Measurements from ENCODE around the gene STRA6.

STRA6 gene

DNA sequence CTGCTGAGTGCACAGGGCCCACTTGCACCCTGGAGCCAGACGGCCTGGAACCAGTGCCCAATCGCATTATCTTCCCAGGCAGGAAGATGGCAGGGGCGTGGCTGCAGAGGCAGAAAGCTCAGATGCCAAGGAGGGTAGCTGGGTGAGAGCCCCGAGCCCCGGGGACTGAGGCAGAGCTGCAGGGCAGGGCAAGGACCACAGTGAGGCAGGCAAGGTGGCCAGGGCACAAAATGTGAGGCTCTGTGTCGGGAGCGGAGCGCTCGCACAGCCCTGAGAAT, 31.9 kb upstream of the STRA6 start:
- TF ChIP-seq, protein P1, sequence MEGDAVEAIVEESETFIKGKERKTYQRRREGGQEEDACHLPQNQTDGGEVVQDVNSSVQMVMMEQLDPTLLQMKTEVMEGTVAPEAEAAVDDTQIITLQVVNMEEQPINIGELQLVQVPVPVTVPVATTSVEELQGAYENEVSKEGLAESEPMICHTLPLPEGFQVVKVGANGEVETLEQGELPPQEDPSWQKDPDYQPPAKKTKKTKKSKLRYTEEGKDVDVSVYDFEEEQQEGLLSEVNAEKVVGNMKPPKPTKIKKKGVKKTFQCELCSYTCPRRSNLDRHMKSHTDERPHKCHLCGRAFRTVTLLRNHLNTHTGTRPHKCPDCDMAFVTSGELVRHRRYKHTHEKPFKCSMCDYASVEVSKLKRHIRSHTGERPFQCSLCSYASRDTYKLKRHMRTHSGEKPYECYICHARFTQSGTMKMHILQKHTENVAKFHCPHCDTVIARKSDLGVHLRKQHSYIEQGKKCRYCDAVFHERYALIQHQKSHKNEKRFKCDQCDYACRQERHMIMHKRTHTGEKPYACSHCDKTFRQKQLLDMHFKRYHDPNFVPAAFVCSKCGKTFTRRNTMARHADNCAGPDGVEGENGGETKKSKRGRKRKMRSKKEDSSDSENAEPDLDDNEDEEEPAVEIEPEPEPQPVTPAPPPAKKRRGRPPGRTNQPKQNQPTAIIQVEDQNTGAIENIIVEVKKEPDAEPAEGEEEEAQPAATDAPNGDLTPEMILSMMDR (IDR thresholded peaks at IDR 0.05; ENCODE audit: low read length, missing control alignments) = no peak
- no peak for DNase-seq (ENCODE audit: low read depth)

DNA sequence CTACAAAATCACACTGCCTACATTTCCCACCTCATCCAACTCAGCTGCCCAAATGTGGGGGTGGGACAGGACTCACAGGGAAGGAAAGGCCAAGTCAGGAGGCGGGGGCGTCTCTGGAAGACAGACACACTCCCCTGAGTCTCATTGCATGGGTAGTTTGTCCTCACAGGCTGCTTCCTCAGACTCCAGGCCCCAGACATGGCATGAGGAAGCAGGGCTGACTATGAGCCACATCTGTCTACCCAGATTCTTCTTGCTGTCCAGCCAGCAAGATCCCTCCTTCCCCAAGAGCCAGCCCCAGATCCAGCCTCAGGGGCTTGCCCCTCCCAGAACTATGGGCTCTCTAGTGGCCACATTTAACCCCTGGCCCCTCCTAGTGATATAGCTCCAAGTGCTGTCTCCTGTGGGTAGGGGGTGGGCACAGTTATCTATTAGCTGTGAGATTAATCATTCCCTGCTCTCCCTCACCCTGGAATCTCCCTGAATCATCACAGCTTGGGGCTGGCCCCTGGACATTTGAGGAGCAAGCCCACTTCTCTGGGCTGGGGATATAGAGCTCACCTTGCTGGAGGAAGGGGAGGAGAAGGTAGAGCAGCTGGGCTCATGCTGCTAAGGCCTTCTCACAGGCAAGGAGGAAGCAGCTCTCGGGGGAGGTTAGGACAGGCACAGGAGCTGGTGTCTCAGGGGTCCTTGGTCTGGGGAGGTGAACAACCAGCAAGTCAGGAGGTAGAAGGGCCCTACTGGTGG, 31.4 kb upstream of the STRA6 start:
- no peak overlapping the region for H3K4me3 ChIP-seq (replicated peaks; ENCODE audit: low read depth, low read length)
- DNase-seq (ENCODE audit: low read depth) = no peak
- TF ChIP-seq, protein P1 (IDR thresholded peaks at IDR 0.05; ENCODE audit: low read length, missing control alignments) = no peak

More for the DNA sequence above, 31.9 kb upstream of the STRA6 start:
- H3K4me3 ChIP-seq (replicated peaks; ENCODE audit: low read depth, low read length) = no peak overlapping the region

DNA sequence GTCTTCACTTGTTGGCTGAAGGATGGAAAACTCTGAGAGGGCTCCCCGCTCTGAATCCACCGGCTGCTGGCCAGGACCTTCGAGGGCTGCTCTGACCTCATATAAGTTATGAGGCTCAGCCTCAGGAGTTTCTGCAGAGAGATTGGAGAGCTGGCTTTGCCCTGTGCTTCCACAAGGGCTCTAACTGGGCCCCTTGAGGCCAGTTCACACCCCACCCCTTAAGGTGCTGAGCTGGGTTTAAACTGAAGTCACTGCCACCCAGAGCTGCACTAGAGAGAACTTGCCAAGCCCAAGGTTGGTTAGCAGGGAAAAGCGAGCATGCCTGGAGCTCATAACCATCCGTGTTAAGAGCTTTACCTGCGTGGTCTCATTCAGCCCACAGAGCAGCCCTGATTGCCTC, 30.8 kb upstream of the STRA6 start:
- no peak overlapping the region for H3K4me3 ChIP-seq (replicated peaks; ENCODE audit: low read depth, low read length)
- TF ChIP-seq, protein P1 (IDR thresholded peaks at IDR 0.05; ENCODE audit: low read length, missing control alignments) = no peak
- no peak for DNase-seq (ENCODE audit: low read depth)

DNA sequence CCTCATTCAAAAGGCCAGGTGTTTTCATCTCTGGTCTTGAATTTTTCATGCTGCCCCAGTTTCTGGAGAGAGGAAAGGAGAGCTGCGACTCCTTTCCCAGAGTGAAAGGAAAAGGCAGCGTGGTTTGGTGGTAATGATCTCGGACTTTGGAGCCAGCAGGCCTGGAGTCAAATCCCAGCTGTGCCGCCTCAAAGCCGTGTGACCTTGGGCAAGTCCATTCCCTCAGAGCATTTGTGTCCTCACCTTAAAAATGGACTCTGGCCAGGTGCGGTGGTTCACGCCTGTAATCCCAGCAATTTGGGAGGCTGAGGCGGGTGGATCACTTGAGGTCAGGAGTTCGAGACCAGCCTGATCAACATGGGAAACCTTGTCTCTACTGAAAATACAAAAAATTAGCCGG, 28.9 kb upstream of the STRA6 start:
- TF ChIP-seq, protein P1 (IDR thresholded peaks at IDR 0.05; ENCODE audit: low read length, missing control alignments) = no peak
- H3K4me3 ChIP-seq (replicated peaks; ENCODE audit: low read depth, low read length) = no peak overlapping the region
- no peak for DNase-seq (ENCODE audit: low read depth)

DNA sequence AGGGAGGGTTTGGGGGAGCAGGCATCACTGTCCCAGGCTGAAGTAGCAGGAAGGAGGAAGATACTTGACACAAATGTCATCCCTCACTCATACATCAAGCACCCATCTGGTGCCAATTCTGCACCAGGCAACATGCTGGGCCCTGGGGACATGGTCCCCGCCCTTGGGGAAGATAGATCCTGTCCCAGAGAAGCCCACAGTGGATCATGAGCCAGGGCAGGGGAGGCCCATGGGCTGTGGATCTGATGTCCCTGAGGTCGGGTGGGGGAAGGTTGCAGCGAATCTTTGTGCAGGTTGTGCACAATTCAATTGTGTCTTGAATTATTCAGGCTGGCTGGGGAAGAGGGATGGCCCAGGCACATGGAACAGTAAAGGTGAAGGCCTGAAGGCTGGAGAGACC, 27.1 kb upstream of the STRA6 start:
- TF ChIP-seq, protein P1 (IDR thresholded peaks at IDR 0.05; ENCODE audit: low read length, missing control alignments) = no peak
- no peak for DNase-seq (ENCODE audit: low read depth)
- H3K4me3 ChIP-seq (replicated peaks; ENCODE audit: low read depth, low read length) = no peak overlapping the region

DNA sequence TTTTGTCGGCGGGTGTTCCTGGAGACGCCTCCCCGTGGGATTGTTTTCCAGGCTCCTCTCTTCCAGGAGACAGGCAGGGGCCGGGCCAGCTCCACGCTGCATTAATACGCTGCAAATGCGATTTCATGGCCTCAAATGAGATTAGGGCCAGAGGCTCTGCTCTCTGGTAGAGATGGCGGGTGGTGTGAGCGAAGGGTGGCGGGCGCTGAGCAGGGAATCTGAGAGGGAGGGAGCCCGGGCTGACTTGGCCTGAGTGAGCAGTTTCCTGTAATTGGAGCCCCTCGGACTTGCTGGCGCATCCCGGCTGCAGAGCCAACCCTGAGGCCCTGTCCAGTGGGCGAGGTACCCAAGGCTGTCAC, 26.1 kb upstream of the STRA6 start:
- H3K4me3 ChIP-seq (replicated peaks; ENCODE audit: low read depth, low read length) = no peak overlapping the region
- TF ChIP-seq, protein P1 (IDR thresholded peaks at IDR 0.05; ENCODE audit: low read length, missing control alignments) = no peak
- DNase-seq (ENCODE audit: low read depth) = peak; percentile 28

Measured in fibroblast of pulmonary artery (primary cell).